GM21786 (cell line): Measurements from ENCODE around the gene ENC1.
A peak's percentile ranks its signal among the peaks of the same experiment; 100 is the strongest.

ENCODE experiments used
- ATAC-seq: cut with Tn5 transposase; IDR thresholded peaks from one replicate; pipeline ENCODE4 v1.9.1; 2021; ENCODE audit not compliant: unreplicated experiment

Gene ENC1

DNA sequence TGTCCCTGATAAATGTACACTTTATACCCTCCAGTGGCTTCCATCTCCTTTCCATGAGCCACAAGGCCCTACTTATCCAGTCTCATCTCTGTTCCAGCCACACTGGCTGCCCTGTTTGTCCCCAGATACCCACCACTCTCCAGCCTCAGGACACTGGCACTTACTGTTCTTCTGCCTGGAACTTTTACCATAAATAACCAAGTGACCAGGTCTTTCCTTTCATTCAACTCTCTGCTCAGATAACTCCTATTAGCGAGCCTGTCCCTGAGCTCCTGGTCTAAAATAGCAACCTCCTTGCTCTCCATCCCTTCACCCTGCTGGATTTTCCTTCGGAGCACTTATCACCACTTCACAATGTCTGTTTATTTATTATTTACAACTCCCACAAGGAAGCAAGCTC, 16.6 kb upstream of the ENC1 start:
- ATAC-seq, result no peak

DNA sequence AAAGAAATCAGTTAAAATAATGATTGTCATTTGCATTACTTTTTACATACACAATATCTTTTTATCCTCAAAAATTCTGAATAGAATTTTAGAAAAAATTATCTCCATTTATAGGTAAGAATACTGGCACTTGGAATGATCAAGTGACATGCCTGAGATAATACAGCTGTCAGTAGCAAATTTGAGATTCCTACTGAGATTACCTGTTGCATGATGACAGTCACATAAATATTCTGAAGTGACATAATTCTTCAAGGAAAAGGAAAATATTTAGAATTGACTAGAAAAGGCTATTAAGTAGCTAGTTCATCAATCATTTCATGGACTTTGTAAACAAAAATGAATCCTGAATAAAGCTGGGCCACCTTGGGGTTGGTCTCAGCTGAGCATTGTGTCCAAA, 15.2 kb upstream of the ENC1 start:
- no peak for ATAC-seq

GRCh38 chr5:74655206-74655605, 14.7 kb upstream of the ENC1 start:
- no peak for ATAC-seq

DNA sequence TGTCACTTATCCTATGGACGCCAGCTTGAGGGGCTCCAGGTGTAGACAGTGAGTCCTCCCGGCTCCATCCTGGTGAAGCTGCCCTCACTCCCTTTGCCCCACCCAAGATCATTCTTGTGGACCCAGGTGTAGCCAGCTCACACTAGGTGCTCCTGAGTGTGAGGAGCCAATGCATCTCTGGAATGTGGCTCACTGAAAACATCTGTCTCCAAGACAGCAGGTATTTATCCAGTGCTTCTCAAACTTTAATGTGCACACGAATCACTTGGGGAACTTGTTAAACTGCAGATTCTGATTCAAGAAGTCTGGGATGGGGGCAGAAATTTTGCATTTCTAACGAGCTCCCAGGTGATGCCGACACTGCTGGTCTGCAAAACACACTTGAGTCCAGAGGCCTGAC, 13.5 kb upstream of the ENC1 start:
- no peak for ATAC-seq

GRCh38 chr5:74652576-74652975, 12.0 kb upstream of the ENC1 start:
- no peak for ATAC-seq

GRCh38 chr5:74651710-74652109, 11.2 kb upstream of the ENC1 start:
- no peak for ATAC-seq

DNA sequence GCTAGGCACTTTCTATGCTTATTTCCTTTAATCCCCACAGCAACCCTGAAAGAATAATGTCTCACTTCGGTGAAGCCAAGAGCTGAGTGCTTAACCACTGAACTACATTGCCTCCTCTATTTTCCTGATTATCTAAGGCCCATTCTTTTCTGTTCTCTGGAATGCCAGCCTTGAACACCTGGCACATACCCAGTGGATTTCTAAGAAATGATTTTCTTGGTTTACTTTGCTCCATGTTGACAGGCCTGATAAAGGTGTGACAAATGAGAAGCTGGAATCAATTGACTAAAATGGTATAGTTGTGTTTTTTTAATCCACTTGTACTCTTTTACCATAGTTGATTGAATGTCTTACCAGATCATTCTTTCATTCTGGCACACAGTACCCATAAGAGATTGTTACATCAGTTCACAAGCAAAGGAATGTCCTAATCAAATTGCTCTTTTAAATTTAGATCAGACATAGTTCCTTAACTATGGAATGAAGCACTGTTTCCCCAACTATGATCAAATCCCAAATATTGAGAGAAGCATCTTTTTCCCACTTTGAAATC, 9.0 kb upstream of the ENC1 start:
- no peak for ATAC-seq

- no peak for ATAC-seq
These were observed 8.3 kb upstream of the ENC1 start for GRCh38 chr5:74648835-74649293.

DNA sequence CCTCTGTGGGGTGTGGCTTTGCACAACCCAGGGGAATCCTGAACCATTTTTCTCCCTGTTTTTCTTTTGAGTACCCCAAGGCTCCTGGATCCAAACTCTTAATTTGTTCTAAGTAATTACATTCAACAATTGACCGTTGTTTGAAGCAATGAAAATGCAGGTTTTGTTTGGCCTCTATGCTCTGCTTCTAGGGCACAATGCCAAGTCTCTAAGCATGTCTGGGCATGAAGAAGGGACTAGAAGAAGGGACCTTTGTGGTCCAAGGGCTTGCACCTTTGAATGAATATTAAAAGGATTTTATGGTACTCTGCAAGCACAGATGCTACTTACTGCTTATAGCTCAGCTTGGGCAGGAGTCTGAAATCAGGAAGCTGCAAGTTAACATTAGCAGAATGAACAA, 6.6 kb upstream of the ENC1 start:
- ATAC-seq, result no peak

- ATAC-seq, result no peak
These were observed 2.6 kb upstream of the ENC1 start for GRCh38 chr5:74643111-74643562.

DNA sequence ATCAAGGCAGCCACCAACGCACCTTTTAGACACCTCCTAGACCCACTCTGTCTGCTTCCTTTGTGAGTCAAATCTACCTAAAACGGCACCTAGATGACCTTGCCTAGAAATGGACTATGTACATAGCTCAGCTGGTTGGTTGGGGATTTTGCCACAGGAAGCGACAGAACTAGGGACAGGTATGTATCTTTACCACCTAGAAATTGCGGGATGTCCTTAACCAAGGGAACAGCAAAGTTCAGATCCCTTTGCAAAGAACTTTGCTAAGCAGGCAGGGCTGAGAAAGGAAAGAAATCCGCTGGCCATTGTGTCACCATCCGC, 2.0 kb upstream of the ENC1 start:
- no peak for ATAC-seq

DNA sequence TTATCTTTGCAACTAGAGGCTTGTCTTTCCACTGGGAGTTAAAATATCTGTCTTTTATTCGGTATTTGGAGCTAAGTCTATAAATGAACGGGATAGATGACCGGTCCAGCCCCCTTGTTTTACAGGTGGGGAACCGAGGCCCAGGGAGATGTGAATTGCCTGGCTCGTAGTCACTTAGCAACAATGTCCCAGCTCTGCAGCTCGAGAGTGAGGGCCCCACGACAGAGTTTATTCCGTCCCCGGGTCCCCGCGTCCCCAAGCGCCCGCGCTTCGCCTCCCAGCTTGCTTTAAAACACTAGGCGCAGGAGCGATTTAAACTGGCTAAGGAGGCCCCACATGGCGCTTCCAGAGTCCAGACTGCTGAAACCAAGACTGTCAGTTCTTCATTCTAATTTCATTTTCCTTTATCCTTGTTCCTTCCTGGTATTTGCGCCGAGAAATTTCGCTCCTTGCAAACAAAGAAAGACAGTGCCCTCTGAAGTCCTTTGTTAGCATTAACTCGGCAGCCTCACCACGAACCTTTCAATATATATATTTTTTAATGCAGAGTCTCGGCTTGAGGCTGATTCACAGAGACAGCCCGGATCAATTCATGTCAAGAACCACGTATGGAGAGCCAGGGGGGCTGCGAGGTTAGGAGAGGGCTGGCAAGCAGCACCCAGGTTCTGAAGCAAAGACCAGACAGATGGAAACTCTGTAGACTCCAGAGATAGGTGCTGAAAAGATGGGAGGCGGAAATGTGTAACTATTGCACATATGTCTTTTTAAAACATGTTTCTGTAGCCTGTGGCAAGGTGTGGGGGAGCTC, 1.4 kb upstream of the ENC1 start:
- no peak for ATAC-seq

DNA sequence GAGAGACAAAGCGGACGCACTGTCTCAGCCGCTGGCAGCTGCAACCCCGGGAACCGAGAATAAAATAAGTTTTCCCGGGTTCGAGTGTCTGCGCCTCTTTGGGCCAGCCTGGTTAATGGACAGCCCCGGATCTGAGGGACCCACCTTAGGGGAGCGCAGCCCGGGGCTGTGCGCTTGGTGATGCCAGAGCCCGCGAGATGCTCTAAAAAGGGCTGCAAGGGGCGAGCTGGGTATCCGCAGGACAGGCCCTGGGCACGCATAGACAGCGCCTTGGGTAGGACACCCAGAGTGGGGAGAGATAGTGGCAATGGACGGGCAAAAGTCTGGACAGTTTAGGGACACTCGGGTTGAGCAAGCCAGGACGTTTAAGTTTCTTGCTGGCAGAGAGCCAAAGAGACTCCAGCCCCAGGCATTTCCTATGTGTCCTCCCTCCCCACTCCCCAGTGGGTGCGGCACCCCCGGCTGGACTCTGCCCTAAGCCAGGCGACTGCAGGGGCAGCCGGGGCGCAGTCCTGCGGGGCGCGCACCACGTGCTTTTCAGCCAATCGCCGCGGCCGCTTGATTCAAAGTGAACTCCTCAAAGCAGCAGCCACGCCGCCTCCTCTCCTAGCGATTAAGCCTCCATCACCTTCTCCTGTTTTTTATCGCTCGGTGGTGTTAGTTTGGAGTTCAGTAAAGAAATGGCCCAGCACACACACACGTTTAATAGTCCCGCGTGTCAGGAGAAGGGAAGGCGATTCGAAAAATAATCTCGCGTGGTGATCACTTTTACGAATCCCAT, 616 bp upstream of the ENC1 start:
- ATAC-seq, result peak; percentile 8

GRCh38 chr5:74639807-74640449, 600 bp downstream of the ENC1 start:
- ATAC-seq, result peak; percentile 10

DNA sequence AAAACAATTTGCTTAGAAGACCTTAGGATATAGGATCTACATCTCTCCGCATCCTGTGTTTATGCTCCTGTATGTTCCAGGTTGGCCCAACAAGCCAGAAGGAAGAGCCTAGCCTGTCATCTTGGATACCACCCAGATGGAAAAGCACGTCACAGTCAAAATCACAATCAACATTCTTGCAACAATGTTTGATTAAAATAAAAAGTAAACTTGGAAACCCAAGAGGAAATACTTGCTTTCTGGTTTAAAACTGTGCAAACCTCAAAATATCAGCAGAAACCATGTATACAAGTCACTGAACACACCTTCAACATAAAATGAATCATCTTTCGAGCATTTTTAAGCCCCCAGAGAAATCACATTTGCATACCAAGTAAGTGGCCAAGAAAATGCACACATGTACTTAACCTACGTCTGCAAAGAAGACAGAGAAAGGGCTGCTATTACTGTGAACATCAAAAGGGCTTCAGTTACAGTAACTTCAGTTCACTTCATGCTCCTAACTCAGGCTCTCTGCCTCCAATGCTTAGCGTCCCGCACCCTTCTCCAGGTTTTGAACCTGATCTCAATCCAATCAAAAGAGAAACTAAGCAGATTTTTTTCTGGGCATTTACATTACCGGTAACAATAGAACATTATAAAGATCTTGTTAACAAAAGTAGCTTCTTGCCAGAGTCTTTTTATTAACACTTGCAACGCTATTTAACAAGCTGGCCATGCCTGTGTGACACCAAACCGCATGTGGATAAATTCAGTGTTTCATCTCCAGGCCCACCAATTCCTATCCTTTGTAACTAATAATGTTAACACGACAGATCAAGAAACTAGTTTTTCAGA, 1.3 kb downstream of the ENC1 start:
- ATAC-seq, result peak; percentile 46

DNA sequence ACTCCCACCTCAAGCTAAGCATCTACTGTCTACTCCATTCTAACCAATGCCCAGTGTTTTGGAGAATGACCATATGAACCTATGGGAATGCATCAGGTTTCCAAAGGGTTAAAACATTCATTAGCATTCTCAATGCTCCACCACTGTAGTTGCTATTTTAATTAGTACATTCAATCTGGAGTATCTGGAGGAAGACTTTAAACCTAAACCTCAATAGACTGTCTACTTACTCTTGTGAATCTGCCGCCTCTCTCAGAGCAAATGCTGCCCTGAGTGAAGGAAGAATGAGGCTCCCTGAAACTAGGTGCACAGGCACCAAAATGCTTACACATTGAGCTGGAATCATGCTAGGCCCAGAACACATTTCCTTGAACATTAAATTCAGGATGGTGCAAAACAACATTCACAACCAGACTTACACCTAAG, 2.0 kb downstream of the ENC1 start:
- ATAC-seq, result no peak

GRCh38 chr5:74636552-74636951, 4.0 kb downstream of the ENC1 start:
- ATAC-seq, result no peak

DNA sequence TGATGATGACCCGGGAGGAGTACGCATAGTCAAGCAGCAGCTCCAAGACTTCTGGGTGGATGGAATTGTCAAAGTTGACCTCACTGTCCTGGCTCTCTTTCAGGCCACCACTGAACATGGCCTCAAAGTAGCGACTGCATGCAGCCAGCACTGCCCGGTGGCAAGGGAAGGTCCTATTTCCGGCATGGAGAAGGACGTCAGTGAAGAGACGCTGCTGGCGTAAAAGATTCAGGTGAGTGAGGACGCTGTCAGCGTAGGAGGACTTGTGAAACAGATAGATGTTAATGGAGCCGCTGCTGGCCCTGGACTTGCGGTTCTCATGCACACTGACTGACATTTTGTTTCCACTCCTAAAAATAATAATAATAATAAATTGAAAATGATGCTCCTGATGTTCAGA, 4.4 kb downstream of the ENC1 start:
- ATAC-seq, result no peak

GRCh38 chr5:74634611-74635286, 5.8 kb downstream of the ENC1 start:
- ATAC-seq, result no peak

GRCh38 chr5:74633695-74634094, 6.8 kb downstream of the ENC1 start:
- ATAC-seq, result no peak
